Ovary (tissue), 9 donors: ENCODE measurements around the gene DIABLO. TPM values are rescaled to one million over a fixed set of nuclear protein-coding genes. Genes with fewer than 3 reads are reported as not detected.
"Not testable (repeated sequence)": the region's sequence is repeated elsewhere in the genome, so short reads cannot be mapped to it uniquely, and the experiment has no call there.

Experiments used
- DNase-seq, 5 donors: peaks; one replicate each; pipeline ENCODE4 v3.0.0-alpha.2; 2019 to 2020
- H3K27ac ChIP-seq, 2 donors: fragments of 200-600 bp; one replicate each; pipeline versions ENCODE4 v1.5.1 to v1.8.0; 2019 to 2022
- H3K27me3 ChIP-seq: fragments of 200-600 bp; one replicate; pipeline ENCODE4 v1.8.0; 2022
- H3K36me3 ChIP-seq: fragments of 200-600 bp; sonication (generic); one replicate; pipeline ENCODE4 v1.5.1; 2019
- H3K4me1 ChIP-seq: one replicate; pipeline ENCODE4 v1.8.1; 2013; ENCODE audit warnings: mild to moderate bottlenecking, moderate library complexity; ENCODE audit not compliant: insufficient read depth
- H3K4me3 ChIP-seq: fragments of 200-600 bp; sonication (generic); one replicate; pipeline ENCODE4 v1.5.1; 2017
- H3K9me3 ChIP-seq, 2 donors: fragments of 200-600 bp in 1 of 2; sonication (generic) in 1 of 2; one replicate each; pipeline versions ENCODE4 v1.5.1 to v1.8.1; 2013 to 2019; ENCODE audit warnings: mild to moderate bottlenecking in 1 of 2, moderate library complexity in 1 of 2
- CTCF ChIP-seq, 3 donors: fragments of 450-650 bp in 2 of 3; fragments of 200-600 bp in 1 of 3; IDR thresholded peaks; one replicate each; pipeline versions ENCODE4 v1.5.1 to v1.8.0; 2016 to 2022; ENCODE audit warnings: antibody characterized with exemption in 3 of 3, mild to moderate bottlenecking in 1 of 3
- EP300 ChIP-seq: sonication (generic); formaldehyde crosslinking; IDR thresholded peaks from one replicate; pipeline ENCODE4 v1.6.1; 2017; ENCODE audit warnings: antibody characterized with exemption
- POLR2A ChIP-seq: fragments of 450-650 bp; IDR thresholded peaks from one replicate; pipeline ENCODE4 v1.6.1; 2017; ENCODE audit warnings: antibody characterized with exemption, mild to moderate bottlenecking, moderate library complexity
- WGBS, 3 donors: extraction: QIAGEN DNeasy Blood & Tissue Kit in 1 of 3; methylation state at CpG; one replicate each; pipeline versions ENCODE4 v1.1.5 to v1.1.7; 2013 to 2017; 5-methylcytosine and 5-hydroxymethylcytosine counted together
- intact Hi-C, 4 donors: fragments of 100-400 bp; cut with DNase I; formaldehyde crosslinking; loops; one replicate each; pipeline versions ENCODE4 v1.11.0 to v1.15.1; 2022 to 2023
- polyA plus RNA-seq, 2 donors: library from polyadenylated mRNA; stranded (reverse); fragments of 200-250 nt in 1 of 2; fragments of 350-450 nt in 1 of 2; fragmentation: Illumina TruSeq in 1 of 2; extraction: RNeasy Lipid Tissue Mini Kit (QIAGEN cat#74804) in 1 of 2; gene quantifications; one replicate each; pipeline ENCODE4 v1.2.3, GENCODE V29; 2013 to 2014
- total RNA-seq, 7 donors: library from RNA; depleted of rRNA in 2 of 7; stranded (reverse); fragments of >200 nt in 2 of 7; fragmentation: NEBNext Ultra II Directional in 3 of 7; extraction: Animal tissue kit (Norgen Biotek cat#: 25700) in 3 of 7; gene quantifications; one replicate each; pipeline versions ENCODE4 v1.1.0 to v1.2.4, GENCODE V29; 2016 to 2023
- donor health status: DM: no; HTN: no; CAD: no; lungs with moderate emphysema.
- donor health status: DM: no; HTN: no; CAD: no.
- donor health status: Bipolar disorder and iron deficiency.
- donor health status: DM: yes; HTN: yes; CAD: no.
- donor health status: DM: no; HTN: no; CAD: no.
- donor health status: DM: yes; HTN: yes; CAD: no.

DIABLO gene
- total and polyA plus RNA-seq, 9 donors, result 35.9 to 92.1 (median 41.1) TPM

DNA sequence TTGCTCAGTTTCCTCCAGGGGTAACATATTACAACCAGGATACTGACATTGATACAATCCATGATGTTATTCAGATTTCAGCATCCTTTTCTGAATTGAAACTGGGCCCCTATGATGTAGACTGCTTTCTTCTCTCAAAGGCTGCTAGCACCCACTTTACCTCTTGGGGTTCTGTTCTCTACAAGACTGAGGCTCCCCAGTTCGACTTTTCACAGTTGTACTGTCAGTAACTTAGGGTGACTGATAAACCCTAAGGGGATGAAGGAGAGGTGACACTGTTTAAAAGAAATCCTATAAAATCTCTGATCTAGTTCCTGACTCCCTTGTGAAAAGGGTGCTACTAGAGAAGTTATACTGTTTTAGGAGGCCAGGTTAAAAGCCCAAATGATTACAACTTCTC, 39.6 kb upstream of the DIABLO start:
- no peak for DNase-seq
- H3K27me3 ChIP-seq, result no peaks in the 10 kb centered on the region
- TF ChIP-seq CTCF (IDR thresholded peaks at IDR 0.05) (no peak), POLR2A (no peak), EP300 (no peak)
- H3K9me3 ChIP-seq, result no peaks in the 10 kb centered on the region
- peak overlapping the region in 1 of 2 donors; percentile 73 for H3K27ac ChIP-seq
- intact Hi-C loops, result no loop called here
- H3K4me1 ChIP-seq, result no peaks in the 10 kb centered on the region
- no peaks in the 10 kb centered on the region for H3K36me3 ChIP-seq
- WGBS, 3 donors, result 17 to 21% (median 18%) methylated on average over 1 of the region's 1 CpG
- peak overlapping the region; percentile 89 for H3K4me3 ChIP-seq

DNA sequence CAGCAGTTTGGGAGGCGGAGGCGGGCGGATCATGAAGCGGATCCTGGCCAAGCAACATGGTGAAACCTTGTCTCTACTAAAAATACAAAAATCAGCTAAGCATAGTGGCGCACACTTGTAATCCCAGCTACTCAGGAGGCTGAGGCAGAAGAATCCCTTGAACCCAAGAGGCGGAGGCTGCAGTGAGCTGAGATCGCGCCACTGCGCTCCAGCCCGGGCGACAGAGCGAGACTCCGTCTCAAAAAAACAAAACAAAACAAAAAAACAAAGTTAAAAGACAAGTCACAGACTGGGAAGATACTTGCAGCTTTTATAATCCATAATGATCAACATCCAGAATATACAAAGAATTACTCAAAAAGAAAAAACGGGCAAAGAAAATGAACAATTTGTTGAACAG, 34.9 kb upstream of the DIABLO start:
- H3K27ac ChIP-seq, H3K4me1 ChIP-seq, H3K9me3 ChIP-seq, H3K36me3 ChIP-seq, intact Hi-C loops, DNase-seq, H3K27me3 ChIP-seq, H3K4me3 ChIP-seq: not testable (repeated sequence)
- WGBS, 3 donors, result 86 to 88% (median 88%) methylated on average over 14 of the region's 14 CpGs

DNA sequence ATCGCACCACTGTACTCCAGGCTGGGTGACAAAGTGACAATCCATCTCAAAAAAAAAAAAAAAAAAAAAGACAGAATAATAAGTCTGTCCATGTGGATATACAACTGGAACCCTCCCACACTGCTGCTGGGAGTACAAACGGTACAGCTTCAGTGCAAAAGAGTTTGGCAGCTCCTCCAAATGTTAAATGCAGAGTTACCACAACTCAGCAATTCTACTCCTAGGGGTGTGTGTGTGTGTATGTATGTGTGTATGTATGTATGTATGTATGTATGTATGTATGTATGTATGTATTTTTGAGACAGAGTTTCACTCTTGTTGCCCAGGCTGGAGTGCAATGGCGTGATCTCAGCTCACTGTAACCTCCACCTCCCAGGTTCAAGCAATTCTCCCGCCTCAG, 33.1 kb upstream of the DIABLO start:
- H3K4me1 ChIP-seq, H3K27me3 ChIP-seq, intact Hi-C loops, H3K4me3 ChIP-seq, DNase-seq, H3K27ac ChIP-seq, H3K36me3 ChIP-seq, H3K9me3 ChIP-seq: not testable (repeated sequence)
- WGBS, 3 donors, result 80 to 86% (median 86%) methylated on average over 4 of the region's 4 CpGs

GRCh38 chr12:122258462-122258861, 32.6 kb upstream of the DIABLO start:
- H3K9me3 ChIP-seq, DNase-seq, H3K4me1 ChIP-seq, H3K27ac ChIP-seq, H3K27me3 ChIP-seq, H3K36me3 ChIP-seq, H3K4me3 ChIP-seq, intact Hi-C loops: not testable (repeated sequence)
- WGBS, 3 donors, result 92 to 96% (median 94%) methylated on average over 4 of the region's 4 CpGs

DNA sequence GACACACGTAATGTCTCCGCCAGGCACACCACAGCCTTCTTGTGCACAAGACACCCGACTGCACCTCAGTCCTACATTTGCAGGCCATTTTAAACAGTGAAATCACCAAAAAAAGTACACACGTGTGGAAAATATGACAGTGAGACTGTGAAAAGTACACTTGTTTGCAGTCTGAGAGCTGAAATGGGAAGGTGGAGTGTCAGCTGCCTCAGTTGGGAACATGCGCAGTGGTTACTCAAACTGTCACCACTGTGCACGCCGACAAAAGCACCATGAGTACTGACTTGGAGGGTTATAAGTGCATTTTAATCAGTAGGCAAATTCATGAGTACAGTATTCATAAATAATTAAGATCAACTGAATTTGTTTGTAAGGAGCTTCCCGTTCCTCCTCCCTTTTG, 24.7 kb upstream of the DIABLO start:
- Histone ChIP-seq H3K9me3 (no peaks in the 10 kb centered on the region), H3K4me3 (no peak overlapping the region), H3K36me3 (no peaks in the 10 kb centered on the region), H3K4me1 (no peaks in the 10 kb centered on the region), H3K27ac (no peak overlapping the region), H3K27me3 (no peaks in the 10 kb centered on the region)
- WGBS, 3 donors, result 90 to 94% (median 94%) methylated on average over 8 of the region's 8 CpGs
- intact Hi-C loops, result no loop called here
- no peak for TF ChIP-seq POLR2A
- no peak for TF ChIP-seq CTCF (IDR thresholded peaks at IDR 0.05)
- no peak for TF ChIP-seq EP300
- DNase-seq, result no peak

DNA sequence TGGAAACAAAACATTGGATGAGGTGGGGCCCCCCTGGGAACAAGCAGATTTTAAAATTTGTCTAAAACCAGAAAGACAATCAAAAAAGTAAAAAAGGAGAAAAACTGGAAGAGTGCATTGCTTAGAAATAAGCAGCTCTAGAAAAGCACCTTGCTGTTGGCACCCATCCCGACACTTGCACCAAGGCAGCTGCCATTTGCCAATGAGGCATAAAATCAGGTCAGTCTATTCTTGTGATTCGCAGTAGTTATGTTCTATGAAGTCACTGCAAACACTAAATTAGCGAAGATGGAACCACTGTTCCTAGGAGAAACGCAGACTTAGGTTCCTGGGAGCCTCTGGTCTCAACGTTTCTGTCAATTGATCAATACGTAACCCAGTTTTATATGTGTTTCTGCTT, 24.2 kb upstream of the DIABLO start:
- intact Hi-C loops, result no loop called here
- 87 to 96% (median 91%) methylated on average over 6 of the region's 6 CpGs for WGBS, 3 donors
- Histone ChIP-seq H3K27me3 (no peaks in the 10 kb centered on the region), H3K36me3 (no peaks in the 10 kb centered on the region), H3K9me3 (no peaks in the 10 kb centered on the region), H3K4me1 (no peaks in the 10 kb centered on the region), H3K27ac (no peak overlapping the region), H3K4me3 (no peak overlapping the region)
- no peak for DNase-seq
- TF ChIP-seq CTCF (IDR thresholded peaks at IDR 0.05), result no peak
- TF ChIP-seq EP300, result no peak
- no peak for TF ChIP-seq POLR2A
